OCI-LY1 (cell line): ENCODE measurements around the gene B3GNT8.

Experiments
- EZH2 ChIP-seq: fragments of 200-600 bp; sonication (generic), shearing (Covaris generic); IDR thresholded peaks from 2 replicates; pipeline ENCODE4 v1.8.0; 2017; ENCODE audit warnings: borderline replicate concordance, mixed run types, mild to moderate bottlenecking, antibody characterized with exemption, low read length, moderate library complexity, mixed read lengths
- TF ChIP-seq, protein P1 (sequence below): fragments of 200-600 bp; sonication (generic), shearing (Covaris generic); IDR thresholded peaks from 2 replicates; pipeline ENCODE4 v1.5.1; 2017; ENCODE audit warnings: mild to moderate bottlenecking, antibody characterized with exemption, low read length, moderate library complexity, mixed read lengths

DNA sequence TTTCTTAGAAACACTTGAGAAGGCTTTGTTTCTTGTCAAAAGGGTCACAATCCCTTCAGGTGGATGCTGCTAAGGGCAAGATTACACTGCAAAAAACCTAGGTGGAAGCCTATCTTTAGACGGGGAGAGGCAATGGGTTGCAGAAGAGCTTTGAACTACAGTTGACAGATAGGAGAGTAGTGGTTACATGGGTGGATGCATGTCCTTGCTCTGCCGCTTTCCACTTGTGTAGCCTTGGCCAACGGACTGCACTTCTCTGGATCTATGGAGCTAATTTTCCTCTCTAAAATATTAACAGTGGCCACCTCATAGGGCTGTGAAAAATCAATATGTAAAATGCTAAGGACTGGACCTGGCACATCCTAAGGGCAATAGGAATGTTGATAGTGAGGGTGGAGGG lies 28.6 kb downstream of the B3GNT8 start:
- TF ChIP-seq, protein P1, sequence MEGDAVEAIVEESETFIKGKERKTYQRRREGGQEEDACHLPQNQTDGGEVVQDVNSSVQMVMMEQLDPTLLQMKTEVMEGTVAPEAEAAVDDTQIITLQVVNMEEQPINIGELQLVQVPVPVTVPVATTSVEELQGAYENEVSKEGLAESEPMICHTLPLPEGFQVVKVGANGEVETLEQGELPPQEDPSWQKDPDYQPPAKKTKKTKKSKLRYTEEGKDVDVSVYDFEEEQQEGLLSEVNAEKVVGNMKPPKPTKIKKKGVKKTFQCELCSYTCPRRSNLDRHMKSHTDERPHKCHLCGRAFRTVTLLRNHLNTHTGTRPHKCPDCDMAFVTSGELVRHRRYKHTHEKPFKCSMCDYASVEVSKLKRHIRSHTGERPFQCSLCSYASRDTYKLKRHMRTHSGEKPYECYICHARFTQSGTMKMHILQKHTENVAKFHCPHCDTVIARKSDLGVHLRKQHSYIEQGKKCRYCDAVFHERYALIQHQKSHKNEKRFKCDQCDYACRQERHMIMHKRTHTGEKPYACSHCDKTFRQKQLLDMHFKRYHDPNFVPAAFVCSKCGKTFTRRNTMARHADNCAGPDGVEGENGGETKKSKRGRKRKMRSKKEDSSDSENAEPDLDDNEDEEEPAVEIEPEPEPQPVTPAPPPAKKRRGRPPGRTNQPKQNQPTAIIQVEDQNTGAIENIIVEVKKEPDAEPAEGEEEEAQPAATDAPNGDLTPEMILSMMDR: no peak
- no peak for TF ChIP-seq EZH2
